Activated naive CD4-positive, alpha-beta T cell treated with Interleukin-2 at 50 U/mL for 16 hours (primary cell): ENCODE data around the gene LIFR.
A peak's percentile ranks its signal among the peaks of the same experiment; 100 is the strongest.
"Not testable (repeated sequence)": the region's sequence is repeated elsewhere in the genome, so short reads cannot be mapped to it uniquely, and the experiment has no call there.

Source experiments
- DNase-seq: peaks from one replicate; pipeline ENCODE4 v3.0.0-alpha.2; 2020

Gene LIFR, protein sequence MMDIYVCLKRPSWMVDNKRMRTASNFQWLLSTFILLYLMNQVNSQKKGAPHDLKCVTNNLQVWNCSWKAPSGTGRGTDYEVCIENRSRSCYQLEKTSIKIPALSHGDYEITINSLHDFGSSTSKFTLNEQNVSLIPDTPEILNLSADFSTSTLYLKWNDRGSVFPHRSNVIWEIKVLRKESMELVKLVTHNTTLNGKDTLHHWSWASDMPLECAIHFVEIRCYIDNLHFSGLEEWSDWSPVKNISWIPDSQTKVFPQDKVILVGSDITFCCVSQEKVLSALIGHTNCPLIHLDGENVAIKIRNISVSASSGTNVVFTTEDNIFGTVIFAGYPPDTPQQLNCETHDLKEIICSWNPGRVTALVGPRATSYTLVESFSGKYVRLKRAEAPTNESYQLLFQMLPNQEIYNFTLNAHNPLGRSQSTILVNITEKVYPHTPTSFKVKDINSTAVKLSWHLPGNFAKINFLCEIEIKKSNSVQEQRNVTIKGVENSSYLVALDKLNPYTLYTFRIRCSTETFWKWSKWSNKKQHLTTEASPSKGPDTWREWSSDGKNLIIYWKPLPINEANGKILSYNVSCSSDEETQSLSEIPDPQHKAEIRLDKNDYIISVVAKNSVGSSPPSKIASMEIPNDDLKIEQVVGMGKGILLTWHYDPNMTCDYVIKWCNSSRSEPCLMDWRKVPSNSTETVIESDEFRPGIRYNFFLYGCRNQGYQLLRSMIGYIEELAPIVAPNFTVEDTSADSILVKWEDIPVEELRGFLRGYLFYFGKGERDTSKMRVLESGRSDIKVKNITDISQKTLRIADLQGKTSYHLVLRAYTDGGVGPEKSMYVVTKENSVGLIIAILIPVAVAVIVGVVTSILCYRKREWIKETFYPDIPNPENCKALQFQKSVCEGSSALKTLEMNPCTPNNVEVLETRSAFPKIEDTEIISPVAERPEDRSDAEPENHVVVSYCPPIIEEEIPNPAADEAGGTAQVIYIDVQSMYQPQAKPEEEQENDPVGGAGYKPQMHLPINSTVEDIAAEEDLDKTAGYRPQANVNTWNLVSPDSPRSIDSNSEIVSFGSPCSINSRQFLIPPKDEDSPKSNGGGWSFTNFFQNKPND

DNA sequence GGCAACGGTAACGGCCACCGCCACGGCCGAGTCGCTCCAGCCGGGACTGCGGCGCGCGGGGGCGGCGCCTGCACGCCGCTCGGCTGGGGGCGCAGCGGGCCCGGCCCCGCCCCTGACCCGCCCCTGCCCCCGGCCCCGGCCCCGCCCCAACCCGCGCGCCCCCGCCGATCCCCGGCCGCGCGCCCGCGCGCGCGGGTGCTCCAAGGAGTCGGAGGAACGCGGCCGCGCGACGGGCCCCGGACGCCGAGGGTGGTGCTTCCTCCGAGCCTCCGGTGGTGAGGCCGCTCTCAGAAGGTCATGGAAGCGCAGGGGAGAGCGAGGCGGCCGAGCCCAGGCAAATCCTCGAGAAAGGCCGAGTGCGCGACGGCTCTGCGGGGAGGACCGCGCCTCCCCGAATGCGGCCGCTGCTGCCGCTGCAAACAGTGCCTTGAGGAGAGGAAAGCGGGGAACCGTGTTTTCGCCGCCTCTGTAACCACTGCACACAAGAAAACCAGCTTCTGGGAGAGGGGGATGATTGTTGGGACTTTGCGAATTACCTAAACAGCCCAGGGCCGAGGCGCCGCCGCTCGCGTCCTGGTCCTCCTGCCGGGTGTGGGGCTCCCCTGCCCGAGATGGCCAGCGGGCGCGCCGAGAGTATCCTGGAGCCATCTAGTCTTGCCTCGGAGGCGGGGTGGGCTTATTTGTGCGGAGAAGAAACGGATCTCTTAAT, at the start of gene LIFR:
Gene LIFR, minus strand, starts transcription at position 48 of the 709 bp plus-strand sequence. CDS start 25,999 bp downstream, outside the sequence.
- peak; percentile 40 for DNase-seq

GRCh38 chr5:38605610-38606009, 49.2 kb upstream of the LIFR start:
- no peak for DNase-seq

DNA sequence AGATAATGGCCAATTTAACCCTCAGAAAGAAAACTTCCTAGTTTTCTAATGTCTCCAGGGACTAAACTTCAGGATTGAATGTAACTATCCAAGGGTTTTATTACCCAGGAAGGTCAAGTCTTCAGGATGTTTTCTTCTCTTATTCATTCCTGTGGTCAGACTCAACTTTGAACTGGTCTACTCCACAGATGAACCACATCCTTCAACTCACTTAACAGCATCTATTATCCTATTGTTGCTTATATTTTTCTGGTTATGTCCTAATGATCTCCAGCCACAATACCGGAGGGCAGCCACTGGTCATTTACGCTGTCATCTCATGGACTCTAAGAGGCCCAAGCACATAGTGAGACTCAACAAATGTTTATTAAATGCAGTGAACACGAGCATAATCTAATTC, 47.2 kb upstream of the LIFR start:
- DNase-seq, result no peak

DNA sequence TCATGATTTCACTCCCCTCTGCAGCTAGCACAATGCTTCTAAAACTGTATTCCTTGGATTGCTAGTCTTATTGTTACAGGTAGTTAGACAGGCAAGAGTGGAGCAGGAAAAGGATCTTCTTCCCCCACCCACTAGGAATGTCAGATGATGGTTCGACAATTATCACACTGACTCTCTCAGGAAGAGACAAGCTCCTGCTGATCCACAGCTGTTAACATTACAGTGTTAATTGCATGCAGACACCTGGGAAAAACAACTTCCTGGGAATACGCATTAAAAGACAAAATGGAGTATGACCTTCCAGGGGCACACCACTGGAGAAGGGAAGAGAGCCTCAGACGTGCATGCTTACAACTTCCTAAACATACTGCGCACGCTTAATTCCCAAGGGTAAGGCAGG, 46.2 kb upstream of the LIFR start:
- no peak for DNase-seq

- DNase-seq, result no peak
These were observed 45.4 kb upstream of the LIFR start for GRCh38 chr5:38601863-38602298.

GRCh38 chr5:38601133-38601862, 44.9 kb upstream of the LIFR start:
- no peak for DNase-seq

DNA sequence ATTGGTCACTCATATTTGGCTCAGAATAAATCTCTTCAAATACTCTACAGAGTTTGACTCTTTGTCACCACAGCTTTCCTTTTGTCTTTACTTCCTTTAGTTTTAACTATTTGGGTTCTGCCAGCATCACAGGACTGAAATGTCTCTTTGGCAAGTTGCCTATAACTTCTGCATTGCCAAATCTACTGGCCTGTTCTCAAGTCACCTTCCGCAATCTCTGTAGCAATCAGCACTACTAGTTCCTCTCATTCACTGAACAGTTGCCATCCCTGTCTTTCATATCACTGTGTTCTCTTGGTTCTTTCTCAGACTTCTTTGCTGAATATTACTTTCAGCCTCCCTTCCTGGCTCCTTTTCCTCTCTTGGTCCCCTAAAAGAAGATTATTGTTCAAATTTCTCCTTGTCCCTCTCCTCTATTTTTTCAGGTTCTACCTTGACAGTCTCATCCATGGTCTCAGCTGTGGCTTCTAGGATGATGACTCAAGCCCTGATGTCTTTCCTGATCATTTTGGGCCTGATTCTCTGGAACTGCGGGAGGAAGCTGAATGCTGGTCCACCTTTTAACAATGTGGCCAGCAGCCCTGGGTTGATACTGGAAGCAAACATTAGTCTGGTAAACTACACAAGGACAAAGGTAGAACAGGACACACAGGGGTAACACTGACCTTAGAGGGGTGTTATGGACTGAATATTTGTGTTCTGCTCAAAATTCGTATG, 44.0 kb upstream of the LIFR start:
- DNase-seq, result no peak

- DNase-seq, result not testable (repeated sequence)
These were observed 43.3 kb upstream of the LIFR start for GRCh38 chr5:38599751-38600150.

DNA sequence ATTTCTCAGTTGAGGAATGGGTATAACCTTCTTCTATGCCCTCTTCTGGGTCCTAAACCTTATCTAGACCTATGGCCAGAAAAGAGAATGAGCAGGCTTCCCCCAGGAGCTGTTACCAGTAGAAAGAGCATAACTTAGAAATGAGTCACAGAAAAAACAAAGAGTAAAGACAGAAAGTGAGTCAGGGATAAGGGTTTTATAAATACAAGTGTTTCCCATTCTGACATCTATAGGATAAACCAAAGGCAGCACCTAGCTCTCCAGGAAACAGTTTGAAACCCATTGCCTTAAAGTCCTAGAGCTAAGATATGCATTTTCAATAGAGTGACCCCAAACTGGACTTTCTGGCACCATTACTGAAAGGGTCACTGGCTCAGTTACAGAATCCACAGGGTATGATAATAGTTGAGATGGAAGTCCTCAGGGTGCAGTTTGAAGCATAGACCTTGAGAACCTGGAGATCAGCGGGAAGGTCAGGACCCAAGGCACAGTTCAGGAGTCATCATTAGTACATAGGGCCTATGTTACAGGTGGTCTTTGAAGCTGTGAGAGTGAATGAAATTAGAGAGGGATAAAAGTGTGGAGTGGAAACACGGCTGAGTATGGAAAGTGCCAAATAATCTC, 42.7 kb upstream of the LIFR start:
- no peak for DNase-seq

GRCh38 chr5:38598296-38598993, 42.0 kb upstream of the LIFR start:
- DNase-seq, result no peak

DNA sequence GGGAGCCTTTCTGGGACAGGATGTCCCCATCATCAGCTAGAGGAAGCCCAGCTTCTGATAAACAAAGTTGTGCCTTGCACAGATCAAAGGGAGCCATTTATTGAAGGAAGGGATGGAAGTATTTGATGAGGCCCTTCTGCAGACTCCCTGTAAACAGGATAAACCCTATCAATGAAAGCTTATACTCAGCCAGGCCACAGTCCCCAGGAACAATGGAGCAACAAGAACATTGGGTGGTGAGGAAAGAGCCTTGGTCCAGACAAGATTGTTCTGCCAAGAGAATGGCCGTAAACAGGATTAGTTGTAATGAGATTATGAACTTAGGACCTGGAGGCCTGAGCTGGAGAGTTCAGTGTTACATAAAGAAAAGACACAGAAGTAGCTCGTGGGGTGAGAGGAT, 40.5 kb upstream of the LIFR start:
- no peak for DNase-seq

- DNase-seq, result no peak
These were observed 38.8 kb upstream of the LIFR start for GRCh38 chr5:38595132-38595745.

GRCh38 chr5:38593959-38594358, 37.5 kb upstream of the LIFR start:
- no peak for DNase-seq

DNA sequence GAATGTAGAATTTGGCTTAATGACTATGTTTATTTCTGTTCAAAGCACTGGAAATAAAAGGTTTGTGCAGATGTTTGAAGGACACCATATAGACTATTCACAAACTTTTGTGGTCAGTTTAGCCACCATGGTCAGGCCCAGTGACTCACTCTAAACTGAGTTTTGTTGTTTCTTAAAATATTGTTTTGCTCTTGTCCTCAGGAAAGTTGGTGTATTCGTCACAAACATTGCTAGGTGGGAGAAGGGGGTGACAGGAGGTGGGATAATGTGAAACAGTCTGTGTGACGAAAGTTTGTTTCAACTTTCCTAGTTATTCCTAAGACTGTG, 35.0 kb upstream of the LIFR start:
- no peak for DNase-seq

DNA sequence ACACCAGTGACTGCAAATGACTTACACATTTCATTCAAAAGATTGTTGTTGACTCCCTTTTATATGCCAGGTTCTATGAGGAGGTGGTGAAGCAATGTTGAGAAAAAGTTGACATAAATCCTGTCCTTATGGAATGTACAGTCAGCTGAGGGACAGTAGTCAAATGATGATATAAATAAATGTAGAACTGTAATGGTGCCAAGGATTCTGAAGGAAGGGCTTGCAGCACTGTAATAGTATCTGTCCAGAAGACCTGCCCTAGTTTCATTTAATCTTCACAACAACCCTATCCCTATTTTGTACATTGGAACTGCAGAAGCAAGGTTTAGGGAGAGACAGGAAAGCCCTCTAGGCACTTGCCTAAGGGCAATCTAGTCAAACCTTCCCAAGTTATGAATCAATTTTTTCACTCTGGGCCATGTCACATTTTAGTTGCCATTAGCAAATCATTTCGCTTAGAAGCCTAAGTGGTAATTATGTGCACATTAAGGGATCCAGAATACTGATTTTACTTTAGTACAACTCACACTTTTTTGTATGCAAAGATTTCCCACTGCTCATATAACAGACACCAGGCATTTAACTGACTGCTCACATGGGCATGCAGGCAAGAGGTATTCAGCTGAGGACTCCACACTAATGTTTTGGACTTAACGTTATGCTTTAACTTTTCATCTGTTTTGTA, 34.5 kb upstream of the LIFR start:
- no peak for DNase-seq

DNA sequence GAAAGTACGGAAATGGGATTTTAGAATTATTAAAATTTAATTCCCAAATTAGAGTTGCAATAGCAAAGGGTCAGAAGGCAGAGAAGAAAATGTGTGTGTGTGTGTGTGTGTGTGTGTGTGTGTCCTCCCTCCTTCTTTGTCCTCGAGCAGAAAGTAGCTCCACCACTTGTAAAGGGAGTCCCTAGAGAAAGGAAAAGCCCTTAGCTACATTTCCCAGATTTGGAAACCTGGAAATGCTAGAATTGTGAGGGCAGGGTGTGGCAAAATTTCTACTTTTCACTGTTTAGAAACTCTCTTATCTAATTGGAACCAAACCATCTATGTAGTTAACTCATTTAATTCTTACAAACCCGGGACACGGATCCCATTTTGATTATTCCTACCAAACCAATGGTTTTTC, 33.2 kb upstream of the LIFR start:
- no peak for DNase-seq

DNA sequence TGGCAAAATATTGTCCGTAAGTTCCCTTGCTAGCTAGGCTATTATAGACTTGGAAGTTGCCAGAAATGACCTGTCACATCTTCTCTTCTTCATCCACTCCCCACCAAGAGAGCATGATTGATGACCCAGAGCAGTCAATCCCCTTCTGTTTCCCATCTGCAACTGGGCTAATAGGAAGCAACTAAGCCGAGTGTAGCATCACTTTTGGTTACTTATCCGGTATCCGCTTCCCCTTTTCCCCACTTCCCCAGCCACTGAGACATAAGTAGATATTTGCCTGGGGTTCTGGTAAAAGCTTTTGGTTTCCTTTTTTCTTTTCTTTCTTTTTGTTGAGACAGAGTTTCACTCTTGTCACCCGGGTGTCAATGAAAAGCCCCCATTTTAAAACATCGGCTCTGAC, 29.4 kb upstream of the LIFR start:
- DNase-seq, result no peak

DNA sequence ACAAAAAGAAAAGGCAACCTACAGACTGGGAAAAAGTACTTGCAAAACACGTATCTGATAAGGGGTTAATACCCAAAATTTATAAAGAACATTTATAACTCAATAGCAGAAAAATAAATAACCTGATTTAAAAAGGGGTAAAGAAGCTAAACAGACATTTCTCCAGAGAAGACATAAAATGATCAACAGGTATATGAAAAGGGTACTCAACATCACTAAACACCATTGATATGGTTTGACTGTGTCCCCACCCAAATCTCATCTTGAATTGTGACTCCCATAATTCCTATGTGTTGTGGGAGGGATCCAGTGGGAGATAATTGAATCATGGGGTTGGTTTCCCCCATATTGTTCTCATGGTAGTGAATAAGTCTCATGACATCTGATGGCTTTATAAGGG, 27.1 kb upstream of the LIFR start:
- DNase-seq, result no peak

GRCh38 chr5:38582975-38583319, 26.5 kb upstream of the LIFR start:
- no peak for DNase-seq
